CD14-positive monocyte (primary cell): ENCODE data around the gene CST3. TPM values are rescaled to one million over a fixed set of nuclear protein-coding genes. Genes with fewer than 3 reads are reported as not detected.
"Not testable (repeated sequence)": the region's sequence is repeated elsewhere in the genome, so short reads cannot be mapped to it uniquely, and the experiment has no call there.

ENCODE experiments used
- DNase-seq, 3 donors: peaks; one replicate each; pipeline ENCODE4 v3.0.0-alpha.2; 2011 to 2022
- H2AFZ ChIP-seq: 2 replicates; pipeline ENCODE4 v1.6.0; 2012; ENCODE audit warnings: mild to moderate bottlenecking, low read depth, low read length, inconsistent platforms; ENCODE audit not compliant: insufficient read depth, poor library complexity, severe bottlenecking
- H3K27ac ChIP-seq, 2 donors: 1 replicate in 1 of 2; 2 replicates in 1 of 2; pipeline ENCODE4 v1.5.1; 2012 to 2013; ENCODE audit warnings: low read length in 2 of 2, control low read depth in 1 of 2, inconsistent platforms in 1 of 2, low read depth in 1 of 2, mild to moderate bottlenecking in 1 of 2
- H3K27me3 ChIP-seq, 2 donors: one replicate each; pipeline versions ENCODE4 v1.6.0 to v1.6.1; 2011 to 2013; ENCODE audit warnings: low read length in 2 of 2; ENCODE audit not compliant: control insufficient read depth in 2 of 2, insufficient read depth in 2 of 2
- H3K36me3 ChIP-seq, 2 donors: replicated peaks in 1 of 2; 1 replicate in 1 of 2; 2 replicates in 1 of 2; pipeline versions ENCODE4 v1.5.1 to v1.6.1; 2012 to 2013; ENCODE audit warnings: low read length in 2 of 2, control low read depth in 1 of 2, inconsistent platforms in 1 of 2, mild to moderate bottlenecking in 1 of 2; ENCODE audit not compliant: insufficient read depth in 2 of 2, control insufficient read depth in 1 of 2
- H3K4me1 ChIP-seq, 2 donors: 1 replicate in 1 of 2; 2 replicates in 1 of 2; pipeline versions ENCODE4 v1.5.1 to v1.6.1; 2012 to 2013; ENCODE audit warnings: low read length in 2 of 2, control low read depth in 1 of 2, inconsistent platforms in 1 of 2, mild to moderate bottlenecking in 1 of 2, moderate library complexity in 1 of 2; ENCODE audit not compliant: insufficient read depth in 2 of 2, control insufficient read depth in 1 of 2
- H3K4me2 ChIP-seq: replicated peaks from 2 replicates; pipeline ENCODE3; 2012; ENCODE audit warnings: low read length, moderate library complexity, mild to moderate bottlenecking; ENCODE audit not compliant: poor library complexity, severe bottlenecking; ENCODE audit errors: extremely low read depth
- H3K4me3 ChIP-seq, 3 experiments: fragments of 200-600 bp in 1 of 3; sonication (generic) in 1 of 3; replicated peaks in 1 of 3; 1 replicate in 2 of 3; 2 replicates in 1 of 3; pipeline ENCODE4 v1.5.1; 2011 to 2013; ENCODE audit warnings: low read length in 3 of 3, mild to moderate bottlenecking in 3 of 3, control low read depth in 2 of 3, low read depth in 2 of 3, inconsistent platforms in 1 of 3, moderate library complexity in 1 of 3
- H3K79me2 ChIP-seq: 2 replicates; pipeline ENCODE4 v1.6.0; 2012; ENCODE audit warnings: mild to moderate bottlenecking, control low read depth, inconsistent platforms, low read length, moderate library complexity; ENCODE audit not compliant: insufficient read depth
- H3K9ac ChIP-seq: 2 replicates; pipeline ENCODE4 v1.6.0; 2017; ENCODE audit warnings: low read length, mild to moderate bottlenecking; ENCODE audit not compliant: insufficient read depth, poor library complexity, severe bottlenecking
- H3K9me3 ChIP-seq, 2 donors: replicated peaks in 1 of 2; 1 replicate in 1 of 2; 2 replicates in 1 of 2; pipeline versions ENCODE4 v1.5.1 to v1.6.1; 2012 to 2013; ENCODE audit warnings: low read length in 2 of 2, control low read depth in 1 of 2; ENCODE audit not compliant: control insufficient read depth in 1 of 2, insufficient read depth in 1 of 2
- H4K20me1 ChIP-seq: 2 replicates; pipeline ENCODE4 v1.6.0; 2012; ENCODE audit warnings: mild to moderate bottlenecking, low read length, control low read depth, moderate library complexity; ENCODE audit not compliant: insufficient read depth
- H3K27ac Mint-ChIP-seq, 7 donors: one replicate each; pipeline ENCODE4 v1.8.0; 2020; ENCODE audit warnings: mild to moderate bottlenecking in 7 of 7, mixed read lengths in 7 of 7, moderate library complexity in 6 of 7, inconsistent platforms in 2 of 7
- H3K27me3 Mint-ChIP-seq, 3 donors: one replicate each; pipeline ENCODE4 v1.8.0; 2021 to 2022; ENCODE audit warnings: low read depth in 3 of 3, mild to moderate bottlenecking in 3 of 3, mixed read lengths in 3 of 3, moderate library complexity in 3 of 3, inconsistent platforms in 1 of 3
- H3K36me3 Mint-ChIP-seq, 2 donors: one replicate each; pipeline ENCODE4 v1.8.0; 2020; ENCODE audit warnings: mixed read lengths in 2 of 2, inconsistent platforms in 1 of 2, mild to moderate bottlenecking in 1 of 2
- H3K4me1 Mint-ChIP-seq: one replicate; pipeline ENCODE4 v1.8.0; 2020; ENCODE audit warnings: mild to moderate bottlenecking, mixed read lengths
- H3K4me3 Mint-ChIP-seq, 2 donors: one replicate each; pipeline ENCODE4 v1.8.0; 2020; ENCODE audit warnings: mild to moderate bottlenecking in 2 of 2, mixed read lengths in 2 of 2, moderate library complexity in 1 of 2
- H3K9me3 Mint-ChIP-seq, 7 donors: one replicate each; pipeline ENCODE4 v1.8.0; 2020 to 2022; ENCODE audit warnings: mixed read lengths in 7 of 7, mild to moderate bottlenecking in 6 of 7, moderate library complexity in 6 of 7, inconsistent platforms in 2 of 7
- WGBS: methylation state at CpG from one replicate; pipeline ENCODE4 v1.1.5; 2013; ENCODE audit warnings: missing lambda C conversion rate; ENCODE audit not compliant: insufficient coverage; 5-methylcytosine and 5-hydroxymethylcytosine counted together
- intact Hi-C, 2 donors: fragments of 100-400 bp; cut with micrococcal nuclease; formaldehyde crosslinking; loops; one replicate each; pipeline versions ENCODE4 v1.15.0 to v1.15.1; 2023
- polyA minus RNA-seq: library from RNA; depleted of rRNA, polyadenylated mRNA; stranded (reverse); fragments of >200 nt; gene quantifications from 2 replicates; pipeline ENCODE4 v1.2.3, GENCODE V29; 2012
- polyA plus RNA-seq, 3 donors: library from polyadenylated mRNA; depleted of rRNA in 1 of 3; unstranded in 2 of 3; stranded (reverse) in 1 of 3; fragments of 300-500 nt in 2 of 3; fragments of >200 nt in 1 of 3; fragmentation: Illumina TruSeq in 2 of 3; gene quantifications; 1 replicate in 2 of 3; 2 replicates in 1 of 3; pipeline ENCODE4 v1.2.3, GENCODE V29; 2012 to 2021
- total RNA-seq, 12 experiments: library from RNA in 1 of 12; stranded (reverse) in 1 of 12; fragments of 120-200 nt in 1 of 12; gene quantifications; one replicate each; pipeline ENCODE4 v1.2.4 and lab custom pipeline; 2013 to 2026; ENCODE audit warnings: mixed read lengths in 6 of 12, inconsistent platforms in 1 of 12
- TF ChIP-seq, protein P1 (sequence below): fragments of 200-600 bp; IDR thresholded peaks from one replicate; pipeline ENCODE4 v1.8.0; 2022; ENCODE audit warnings: antibody characterized with exemption, mild to moderate bottlenecking

Gene CST3, protein sequence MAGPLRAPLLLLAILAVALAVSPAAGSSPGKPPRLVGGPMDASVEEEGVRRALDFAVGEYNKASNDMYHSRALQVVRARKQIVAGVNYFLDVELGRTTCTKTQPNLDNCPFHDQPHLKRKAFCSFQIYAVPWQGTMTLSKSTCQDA
- 1,229 TPM for total RNA-seq (2013)
- polyA plus RNA-seq (1,000 to 10,000 TPM; 1,459 to 3,222 (median 2,657) TPM), polyA minus RNA-seq (728 and 1,345 TPM in 2 replicates), total RNA-seq (lab: John Stamatoyannopoulos, UW) (59.1 to 474 (median 319) reads per million in 11 experiments)

DNA sequence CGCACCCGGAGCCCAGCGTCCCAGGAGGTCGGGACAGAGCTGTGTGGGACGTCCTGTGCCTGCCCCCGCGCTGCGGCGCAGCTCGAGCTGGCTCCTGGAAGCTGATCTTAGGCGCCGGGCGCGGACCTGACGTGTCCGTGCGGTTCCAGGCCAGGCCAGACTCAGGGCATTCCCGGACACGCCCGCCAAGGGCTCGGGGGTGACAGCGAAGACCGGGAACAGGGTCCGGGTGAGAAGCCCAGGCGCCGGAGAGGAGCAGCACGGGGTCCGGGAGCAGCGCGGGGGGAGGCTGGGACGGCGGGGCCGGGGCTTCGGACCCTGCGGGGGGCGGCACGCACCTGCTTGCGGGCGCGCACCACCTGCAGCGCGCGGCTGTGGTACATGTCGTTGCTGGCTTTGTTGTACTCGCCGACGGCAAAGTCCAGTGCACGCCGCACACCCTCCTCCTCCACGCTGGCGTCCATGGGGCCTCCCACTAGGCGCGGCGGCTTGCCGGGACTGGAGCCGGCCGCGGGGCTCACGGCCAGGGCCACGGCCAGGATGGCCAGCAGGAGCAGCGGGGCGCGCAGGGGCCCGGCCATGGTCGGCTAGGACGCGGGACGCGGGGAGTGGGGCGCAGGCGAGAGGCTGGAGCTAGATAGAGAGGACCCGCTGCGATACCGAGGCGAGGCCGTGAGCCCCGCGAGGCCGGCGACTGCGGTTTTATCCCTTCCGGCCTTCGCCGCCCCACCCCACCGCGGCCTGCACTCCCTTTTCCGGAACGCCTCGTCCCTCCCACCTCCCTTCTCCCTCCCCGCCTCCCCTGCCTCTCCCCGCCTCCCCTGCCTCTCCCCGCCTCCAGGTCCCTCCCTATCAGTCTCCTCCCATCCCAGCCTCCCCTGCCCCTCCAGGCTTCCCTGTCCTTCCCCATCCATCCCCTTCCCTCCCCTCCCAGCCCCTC is at the start of gene CST3:
TSS of gene CST3 (minus strand) at position 674 of the 940 bp plus-strand sequence. CDS start at position 581, 93 bp downstream.
- peak within 1 kb of the TSS; percentile 87 to 97 (median 91) for H3K4me3 ChIP-seq
- peak within 1 kb of the TSS; percentile 86 for H3K9ac ChIP-seq
- H3K4me3 Mint-ChIP-seq, result peak within 1 kb of the TSS; percentile 89 to 97
- intact Hi-C loops, result no loop called here
- peak within 1 kb of the TSS; percentile 87 for H3K4me2 ChIP-seq
- peak within 1 kb of the TSS; percentile 21 to 88 for H3K27ac ChIP-seq
- H4K20me1 ChIP-seq, result peaks cover 47% of the 10 kb centered on the region
- peaks cover 38% of the 10 kb centered on the region for H3K79me2 ChIP-seq
- peak within 1 kb of the TSS; percentile 43 to 91 (median 81) for H3K27ac Mint-ChIP-seq
- H2AFZ ChIP-seq, result peak within 1 kb of the TSS; percentile 86
- peaks cover 0 to 4% (median 0%) of the 10 kb centered on the region in 3 donors for H3K27me3 Mint-ChIP-seq
- under 1% methylated on average over 83 of the region's 92 CpGs for WGBS
- H3K4me1 Mint-ChIP-seq, result peaks cover 86% of the 10 kb centered on the region
- peak; percentile 52 to 69 (median 60) for DNase-seq
- peaks cover 83 to 90% of the 10 kb centered on the region in 2 donors for H3K4me1 ChIP-seq
- no peaks in the 10 kb centered on the region for H3K27me3 ChIP-seq
- TF ChIP-seq, protein P1, sequence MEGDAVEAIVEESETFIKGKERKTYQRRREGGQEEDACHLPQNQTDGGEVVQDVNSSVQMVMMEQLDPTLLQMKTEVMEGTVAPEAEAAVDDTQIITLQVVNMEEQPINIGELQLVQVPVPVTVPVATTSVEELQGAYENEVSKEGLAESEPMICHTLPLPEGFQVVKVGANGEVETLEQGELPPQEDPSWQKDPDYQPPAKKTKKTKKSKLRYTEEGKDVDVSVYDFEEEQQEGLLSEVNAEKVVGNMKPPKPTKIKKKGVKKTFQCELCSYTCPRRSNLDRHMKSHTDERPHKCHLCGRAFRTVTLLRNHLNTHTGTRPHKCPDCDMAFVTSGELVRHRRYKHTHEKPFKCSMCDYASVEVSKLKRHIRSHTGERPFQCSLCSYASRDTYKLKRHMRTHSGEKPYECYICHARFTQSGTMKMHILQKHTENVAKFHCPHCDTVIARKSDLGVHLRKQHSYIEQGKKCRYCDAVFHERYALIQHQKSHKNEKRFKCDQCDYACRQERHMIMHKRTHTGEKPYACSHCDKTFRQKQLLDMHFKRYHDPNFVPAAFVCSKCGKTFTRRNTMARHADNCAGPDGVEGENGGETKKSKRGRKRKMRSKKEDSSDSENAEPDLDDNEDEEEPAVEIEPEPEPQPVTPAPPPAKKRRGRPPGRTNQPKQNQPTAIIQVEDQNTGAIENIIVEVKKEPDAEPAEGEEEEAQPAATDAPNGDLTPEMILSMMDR, result no peak
- H3K9me3 ChIP-seq, result no peaks in the 10 kb centered on the region
- peaks cover 32 to 42% of the 10 kb centered on the region in 2 donors for H3K36me3 Mint-ChIP-seq
- peaks cover 0 to 2% (median 0%) of the 10 kb centered on the region in 7 donors for H3K9me3 Mint-ChIP-seq
- H3K36me3 ChIP-seq, result peaks cover 29 to 32% of the 10 kb centered on the region in 2 donors

DNA sequence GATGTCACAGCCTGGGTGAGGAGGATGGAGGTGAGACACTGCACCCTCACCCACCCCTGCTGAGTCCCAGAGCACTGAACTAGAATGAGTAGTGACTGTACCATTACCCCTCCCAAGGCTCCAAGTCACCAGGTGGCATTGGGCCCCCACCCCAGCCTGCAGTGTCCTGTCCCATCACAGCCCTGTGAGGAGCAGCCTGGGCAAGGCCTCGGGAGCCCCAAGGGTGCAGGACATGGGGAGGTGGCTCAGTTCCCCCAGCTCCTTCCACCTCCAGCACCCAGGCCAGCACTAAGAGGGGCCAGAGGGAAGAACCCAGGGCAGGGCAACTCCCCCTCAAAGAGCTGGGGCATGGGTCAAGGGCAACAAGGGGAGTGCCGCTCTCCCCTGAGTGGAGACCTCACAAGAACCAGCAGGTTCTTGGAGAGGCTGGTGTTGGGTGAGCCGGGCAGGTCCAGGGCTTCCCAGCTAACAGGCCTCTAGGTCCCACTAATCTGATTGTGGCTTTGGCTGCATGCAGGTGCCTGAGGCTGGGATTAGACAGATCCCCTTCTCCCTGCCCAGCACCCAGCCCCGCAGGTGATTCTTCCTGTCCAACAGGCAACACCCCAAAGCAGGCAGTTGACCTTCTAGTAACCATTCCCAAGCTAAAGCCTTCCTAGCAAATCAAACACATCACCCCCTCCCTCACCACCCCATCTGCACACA is 48.4 kb upstream of the CST3 start:
- Mint-ChIP-seq H3K4me3 (no peak overlapping the region), H3K27ac (no peak overlapping the region), H3K27me3 (peaks cover 3 to 6% (median 4%) of the 10 kb centered on the region in 3 donors), H3K4me1 (no peaks in the 10 kb centered on the region), H3K36me3 (no peaks in the 10 kb centered on the region), H3K9me3 (no peaks in the 10 kb centered on the region)
- 100% methylated on average over 2 of the region's 4 CpGs for whole genome bisulfite sequencing
- Histone ChIP-seq H3K79me2 (no peaks in the 10 kb centered on the region), H3K4me2 (no peak overlapping the region), H3K4me3 (no peak overlapping the region), H3K4me1 (no peaks in the 10 kb centered on the region), H3K27ac (no peak overlapping the region), H3K27me3 (no peaks in the 10 kb centered on the region), H2AFZ (no peak overlapping the region), H4K20me1 (no peaks in the 10 kb centered on the region), H3K9me3 (no peaks in the 10 kb centered on the region), H3K9ac (no peak overlapping the region), H3K36me3 (no peaks in the 10 kb centered on the region)
- no peak for DNase-seq
- TF ChIP-seq, protein P1, result no peak
- intact Hi-C loops, result no loop called here

DNA sequence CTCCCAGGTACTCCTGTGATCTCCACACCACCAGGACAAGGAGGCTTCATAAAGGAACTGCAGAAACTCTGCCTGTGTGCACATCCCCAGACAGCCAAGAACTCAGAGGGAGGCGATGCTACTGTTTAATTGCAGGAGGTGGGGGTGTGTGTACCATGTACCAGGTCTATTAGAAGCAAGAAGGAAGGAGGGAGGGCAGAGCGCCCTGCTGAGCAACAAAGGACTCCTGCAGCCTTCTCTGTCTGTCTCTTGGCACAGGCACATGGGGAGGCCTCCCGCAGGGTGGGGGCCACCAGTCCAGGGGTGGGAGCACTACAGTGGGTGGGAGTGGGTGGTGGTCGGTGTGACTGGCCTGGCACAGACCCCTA is 47.8 kb upstream of the CST3 start:
- H3K79me2 ChIP-seq, H3K4me2 ChIP-seq, H3K27me3 ChIP-seq, H3K27ac Mint-ChIP-seq, H3K27ac ChIP-seq, H4K20me1 ChIP-seq, H3K9me3 ChIP-seq, intact Hi-C loops, DNase-seq, H3K4me1 ChIP-seq, H3K27me3 Mint-ChIP-seq, H3K9ac ChIP-seq, H3K36me3 ChIP-seq, H2AFZ ChIP-seq, H3K9me3 Mint-ChIP-seq, H3K4me1 Mint-ChIP-seq, H3K4me3 Mint-ChIP-seq, H3K36me3 Mint-ChIP-seq, H3K4me3 ChIP-seq: not testable (repeated sequence)
- 96% methylated on average over 2 of the region's 4 CpGs for WGBS
